GM21825 (cell line): ENCODE measurements around the gene NARF.

Experiments used
- ATAC-seq: cut with Tn5 transposase; IDR thresholded peaks from one replicate; pipeline ENCODE4 v1.9.1; 2021; ENCODE audit warnings: mild to moderate bottlenecking, moderate library complexity; ENCODE audit not compliant: unreplicated experiment

The NARF gene

DNA sequence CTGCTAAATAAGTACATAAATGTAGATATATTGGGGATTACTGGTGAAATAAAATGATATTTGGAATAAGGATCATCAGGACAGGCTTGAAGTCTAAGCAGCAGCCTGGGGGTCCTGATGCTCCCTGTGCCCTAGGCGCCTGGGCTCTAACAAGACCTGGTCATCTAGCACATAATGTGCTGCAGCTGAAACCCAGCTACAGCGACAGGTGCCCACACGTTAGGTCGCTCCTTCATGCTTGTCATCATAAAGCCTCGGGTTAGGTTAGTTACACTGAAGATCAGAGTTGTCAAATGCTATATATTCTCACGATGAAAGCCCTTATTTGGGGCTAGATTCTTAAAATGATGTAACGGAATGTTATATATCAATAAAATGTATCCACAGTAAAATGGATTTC is 11.5 kb downstream of the NARF start:
- no peak for ATAC-seq

DNA sequence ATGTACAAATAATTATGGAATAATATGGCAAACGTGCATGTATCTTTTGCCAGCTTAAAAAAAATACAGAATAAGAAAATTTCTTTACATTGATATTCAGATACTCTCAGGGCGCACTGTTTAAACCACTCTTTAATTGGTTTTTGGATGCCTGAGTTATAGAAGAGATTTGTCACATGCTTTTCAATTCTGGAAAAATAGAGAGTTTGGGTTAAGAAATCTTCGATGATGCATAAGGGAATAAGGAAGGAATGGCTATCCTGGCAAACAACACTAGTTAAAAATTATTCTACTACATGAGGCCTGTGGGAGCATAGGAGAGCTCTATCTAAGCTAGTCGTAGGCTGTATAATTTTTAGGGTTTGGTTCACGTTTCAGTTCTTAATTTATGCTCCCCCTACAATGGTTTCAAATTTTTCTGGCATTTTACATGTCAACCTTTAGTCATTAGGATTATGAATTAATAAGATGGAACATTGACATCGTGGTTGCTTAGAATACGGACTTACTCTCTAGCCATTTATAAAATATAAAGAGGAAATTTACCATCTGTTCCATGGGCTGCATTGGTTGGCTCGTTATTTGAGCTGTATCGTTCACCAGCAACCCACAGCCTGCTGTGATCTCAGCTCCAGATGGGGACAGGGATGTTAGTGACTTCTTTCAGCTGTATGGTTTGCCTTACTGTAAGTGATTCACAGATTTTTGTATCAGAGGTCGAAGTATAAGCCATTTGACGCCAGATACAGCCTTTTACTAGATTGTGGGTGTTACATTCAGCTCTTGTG is 15.9 kb downstream of the NARF start:
- ATAC-seq: no peak

DNA sequence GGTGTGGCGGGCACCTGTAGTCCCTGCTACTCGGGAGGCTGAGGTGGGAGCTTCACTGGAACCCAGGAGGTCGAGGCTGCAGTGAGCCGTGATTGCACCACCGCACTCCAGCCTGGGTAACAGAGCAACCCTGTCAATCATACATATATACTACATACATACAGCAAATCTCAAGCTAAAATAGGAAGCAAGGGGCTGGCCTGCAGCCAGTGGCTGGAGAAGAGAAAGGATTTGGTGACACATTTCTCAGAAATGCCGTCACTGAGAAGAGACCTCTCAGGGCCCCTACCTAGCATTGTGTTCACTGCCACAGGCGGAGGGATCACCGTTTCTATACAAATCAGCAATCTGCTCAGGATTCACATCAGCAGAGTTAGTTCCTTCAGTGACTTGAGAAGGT is 16.9 kb downstream of the NARF start:
- no peak for ATAC-seq

- no peak for ATAC-seq
These were observed 19.4 kb downstream of the NARF start for GRCh38 chr17:82477934-82478333.

- ATAC-seq: no peak
These were observed 21.1 kb downstream of the NARF start for GRCh38 chr17:82479602-82480001.

- ATAC-seq: no peak
These were observed 21.8 kb downstream of the NARF start for GRCh38 chr17:82480318-82480717.

GRCh38 chr17:82483204-82483660 is 24.7 kb downstream of the NARF start:
- no peak for ATAC-seq

GRCh38 chr17:82483836-82484235 is 25.3 kb downstream of the NARF start:
- ATAC-seq: no peak

DNA sequence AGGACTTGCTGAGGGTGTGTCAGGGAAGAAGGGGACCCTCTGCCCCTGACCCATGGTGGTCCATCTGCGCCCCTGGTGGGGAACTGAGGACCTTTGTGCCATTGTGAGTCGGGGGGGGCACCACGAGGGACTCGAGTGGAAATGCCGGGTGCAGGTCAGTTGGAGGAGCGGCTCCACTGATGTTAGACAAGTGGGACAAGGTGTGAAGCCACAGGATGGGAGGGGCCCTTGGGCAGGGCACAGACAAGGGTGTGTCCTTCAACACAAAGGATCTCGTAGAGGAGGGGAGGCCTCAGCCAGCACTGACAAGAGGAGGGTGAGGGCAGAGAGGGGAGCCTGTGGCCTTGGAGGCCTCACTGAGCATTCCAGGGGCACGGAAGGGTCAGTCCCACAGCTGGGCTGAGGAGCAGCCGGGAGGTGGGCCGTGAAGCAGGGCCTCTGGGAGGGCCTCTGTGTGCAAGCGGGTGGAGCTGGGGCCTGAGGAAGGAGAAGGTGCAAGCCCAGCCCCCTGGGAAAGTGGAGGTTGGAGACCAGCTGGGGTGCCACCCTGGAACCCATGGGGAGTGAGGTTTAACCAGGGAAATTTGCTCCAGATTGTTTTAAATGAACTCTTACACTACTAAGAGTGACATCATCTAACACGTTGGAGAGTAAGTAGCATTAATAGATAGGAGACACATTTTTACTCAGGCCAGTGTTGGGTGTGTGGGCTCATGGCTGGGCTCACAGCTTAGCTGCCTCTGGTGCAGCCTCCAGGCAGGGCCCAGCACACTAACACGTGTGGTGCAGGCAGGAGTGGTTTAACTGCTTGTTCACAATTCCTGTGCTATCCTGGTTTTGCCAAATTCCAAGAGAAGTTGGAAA is 27.9 kb downstream of the NARF start:
- no peak for ATAC-seq

- no peak for ATAC-seq
These were observed 29.4 kb downstream of the NARF start for GRCh38 chr17:82487910-82488309.

- no peak for ATAC-seq
These were observed 30.6 kb downstream of the NARF start for GRCh38 chr17:82489117-82489516.

DNA sequence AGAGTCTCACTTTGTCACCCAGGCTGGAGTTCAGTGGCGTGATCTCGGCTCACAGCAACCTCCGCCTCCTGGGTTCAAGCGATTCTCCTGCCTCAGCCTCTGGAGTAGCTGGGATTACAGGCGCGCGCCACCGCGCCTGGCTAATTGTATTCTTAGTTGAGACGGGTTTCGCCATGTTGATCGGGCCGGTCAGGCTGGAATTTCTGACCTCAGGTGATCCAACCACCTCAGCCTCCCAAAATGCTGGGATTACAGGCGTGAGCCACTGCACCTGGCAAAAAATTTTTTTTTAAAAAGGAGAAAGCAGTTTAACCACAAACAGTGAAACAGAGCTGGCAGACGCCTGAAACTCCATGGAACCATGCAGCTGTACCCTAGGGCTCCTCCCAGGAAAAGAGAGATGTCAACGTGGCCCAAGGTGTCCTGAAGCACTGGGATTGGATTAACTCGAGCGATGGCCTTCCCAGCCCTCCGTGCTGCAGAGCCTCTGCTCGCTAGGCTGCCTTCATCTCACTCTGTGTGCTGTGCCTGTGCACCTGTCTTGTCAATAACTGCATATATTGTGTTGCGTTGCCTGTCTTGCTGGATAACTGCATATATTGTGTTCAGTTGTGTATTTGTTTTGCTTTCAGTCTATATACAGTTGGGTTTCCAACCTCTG is 31.4 kb downstream of the NARF start:
- no peak for ATAC-seq

GRCh38 chr17:82490512-82491195 is 32.1 kb downstream of the NARF start:
- ATAC-seq: no peak

GRCh38 chr17:82491196-82491530 is 32.6 kb downstream of the NARF start:
- no peak for ATAC-seq

- ATAC-seq: no peak
These were observed 33.0 kb downstream of the NARF start for GRCh38 chr17:82491533-82491932.

DNA sequence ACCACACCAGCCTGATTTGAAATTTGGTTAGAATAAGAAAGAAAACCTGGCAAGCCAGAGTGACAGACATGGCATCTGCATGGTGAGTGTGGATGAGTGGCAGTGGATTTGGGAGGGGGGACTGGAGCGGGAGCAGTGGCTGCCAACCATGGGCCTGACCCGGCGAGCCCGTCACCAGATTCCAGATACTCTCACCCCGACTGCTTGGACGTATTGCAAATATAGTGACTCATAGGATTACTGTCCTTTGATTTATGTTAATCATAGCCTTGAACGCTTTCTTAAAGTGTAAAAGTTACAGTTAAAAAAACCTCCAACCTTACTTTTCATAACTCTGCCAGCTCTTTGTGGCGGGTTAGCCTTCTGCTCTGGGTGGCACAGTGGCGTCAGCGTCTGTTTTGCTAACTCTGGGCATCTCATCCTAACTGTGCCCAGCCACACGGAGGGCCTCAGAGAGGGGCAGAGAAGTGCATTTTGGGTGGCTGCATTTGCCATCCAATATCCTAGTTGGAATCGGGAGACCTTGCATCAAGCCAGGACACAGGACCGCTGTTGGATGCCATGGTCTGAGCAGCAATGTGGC is 34.2 kb downstream of the NARF start:
- ATAC-seq: no peak

- ATAC-seq: no peak
These were observed 34.8 kb downstream of the NARF start for GRCh38 chr17:82493226-82493781.

DNA sequence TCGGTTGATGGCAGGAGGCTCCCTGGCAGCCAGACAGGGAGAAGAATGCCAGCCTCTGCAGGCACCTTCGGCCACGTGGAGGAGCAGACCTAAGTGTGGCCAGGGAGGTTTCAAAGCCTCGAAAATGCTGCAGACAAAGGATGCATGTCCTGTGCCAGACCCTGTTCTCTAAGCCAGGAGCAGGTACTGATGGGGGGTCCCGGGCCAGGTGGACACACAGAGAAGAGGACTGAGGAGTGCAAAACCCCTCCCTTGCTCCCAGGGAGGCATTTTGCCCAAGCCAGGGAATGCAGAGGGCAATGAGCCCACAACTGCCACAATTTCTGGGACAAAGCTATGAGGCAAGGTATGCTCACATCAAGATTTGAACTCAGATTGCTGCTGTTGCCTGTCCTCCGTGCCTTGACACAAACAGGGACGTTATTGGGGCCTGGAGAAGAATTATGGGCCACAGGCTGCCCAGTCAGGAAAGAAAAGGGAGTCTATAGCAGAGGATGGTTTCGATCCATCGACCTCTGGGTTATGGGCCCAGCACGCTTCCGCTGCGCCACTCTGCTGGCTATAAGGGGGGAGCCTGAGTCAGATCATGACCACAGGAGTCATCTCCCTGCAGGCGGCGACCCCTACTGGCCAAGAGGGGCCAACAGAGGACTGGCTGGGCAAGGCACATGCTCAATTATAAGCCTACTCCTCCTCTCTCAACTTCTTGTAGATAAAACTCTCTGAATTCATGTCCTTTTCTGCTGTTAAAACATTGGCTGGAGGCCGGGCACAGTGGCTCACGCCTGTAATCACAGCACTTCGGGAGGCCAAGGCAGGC is 35.9 kb downstream of the NARF start:
- peak; percentile 44 for ATAC-seq

DNA sequence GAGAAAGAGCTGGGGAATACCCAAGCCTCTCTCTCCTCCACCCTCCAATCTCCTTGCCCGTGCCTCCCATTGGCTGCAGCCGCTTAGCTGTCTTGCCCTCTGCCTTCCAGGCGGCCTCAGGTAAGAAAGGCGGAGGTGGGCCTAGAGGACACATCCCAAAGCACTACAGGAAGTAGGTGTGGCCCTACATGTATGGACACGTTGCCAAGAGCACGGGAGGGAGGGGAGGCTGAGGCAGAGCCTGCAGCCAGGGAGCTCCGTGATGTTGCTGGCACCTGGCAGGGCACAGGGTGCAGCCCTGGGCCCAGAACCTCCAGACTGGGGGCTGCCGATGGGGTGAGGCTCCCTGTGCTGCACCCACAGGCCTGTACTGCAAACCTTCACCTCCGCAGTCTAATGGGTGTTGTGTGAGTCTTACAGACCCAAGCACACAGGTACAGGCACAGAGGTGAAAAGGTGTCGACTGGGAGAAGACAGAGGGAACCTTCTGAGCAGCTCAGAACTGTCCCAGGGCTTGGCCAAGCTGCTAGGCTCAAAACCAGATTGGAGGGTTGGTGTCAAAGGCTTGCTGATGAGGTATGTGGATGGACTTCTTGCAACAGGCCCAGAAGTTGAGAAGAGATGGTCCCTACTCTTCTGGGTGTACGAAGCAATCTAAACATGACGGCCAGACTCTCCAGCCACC is 37.4 kb downstream of the NARF start:
- ATAC-seq: no peak
